ENCODE results near the gene PLBD2. TPM values are rescaled to one million over a fixed set of nuclear protein-coding genes. Genes with fewer than 3 reads are reported as not detected.

Gene PLBD2
- total RNA-seq, 1 donor from 2014 or later: 38.1 TPM

- Histone ChIP-seq H3K4me3 (no peak overlapping the region), H3K9me3 (no peaks in the 10 kb centered on the region), H3K4me1 (no peaks in the 10 kb centered on the region), H3K27ac (no peak overlapping the region), H3K27me3 (no peaks in the 10 kb centered on the region), H3K36me3 (peaks cover 0 to 70% of the 10 kb centered on the region in 2 donors)
- intact Hi-C loops (cut with DNase I): no loop called here
- no peak for DNase-seq (ENCODE audit: extremely low spot score in 2 of 2)
- TF ChIP-seq POLR2A (IDR thresholded peaks at IDR 0.05): no peak
- TF ChIP-seq CTCF (IDR thresholded peaks at IDR 0.05): no peak
- TF ChIP-seq POLR2AphosphoS5 (IDR thresholded peaks at IDR 0.05; ENCODE audit: insufficient read depth in 1 of 2, low read depth in 1 of 2): no peak
These were observed 41.3 kb upstream of the PLBD2 start for GRCh38 chr12:113317122-113317521.

- Histone ChIP-seq H3K9me3 (no peaks in the 10 kb centered on the region), H3K27ac (no peak overlapping the region), H3K36me3 (peaks cover 0 to 64% of the 10 kb centered on the region in 2 donors), H3K27me3 (no peaks in the 10 kb centered on the region), H3K4me1 (no peaks in the 10 kb centered on the region), H3K4me3 (no peak overlapping the region)
- intact Hi-C loops (cut with DNase I): no loop called here
- TF ChIP-seq POLR2A (IDR thresholded peaks at IDR 0.05) (no peak), CTCF (IDR thresholded peaks at IDR 0.05) (no peak), POLR2AphosphoS5 (IDR thresholded peaks at IDR 0.05; ENCODE audit: insufficient read depth in 1 of 2, low read depth in 1 of 2) (no peak)
- no peak for DNase-seq (ENCODE audit: extremely low spot score in 2 of 2)
These were observed 40.2 kb upstream of the PLBD2 start for GRCh38 chr12:113318046-113318656.

- DNase-seq (ENCODE audit: extremely low spot score in 2 of 2): no peak
- no peak overlapping the region for H3K4me3 ChIP-seq
- no peak for TF ChIP-seq CTCF (IDR thresholded peaks at IDR 0.05)
- TF ChIP-seq POLR2AphosphoS5 (IDR thresholded peaks at IDR 0.05; ENCODE audit: insufficient read depth in 1 of 2, low read depth in 1 of 2): no peak
- no peak for TF ChIP-seq POLR2A (IDR thresholded peaks at IDR 0.05)
- no peaks in the 10 kb centered on the region for H3K4me1 ChIP-seq
- H3K27ac ChIP-seq: no peak overlapping the region
- peaks cover 0 to 55% of the 10 kb centered on the region in 2 donors for H3K36me3 ChIP-seq
- H3K9me3 ChIP-seq: no peaks in the 10 kb centered on the region
- intact Hi-C loops (cut with DNase I): no loop called here
- H3K27me3 ChIP-seq: no peaks in the 10 kb centered on the region
These were observed 39.3 kb upstream of the PLBD2 start for GRCh38 chr12:113318900-113319628.

GRCh38 chr12:113320401-113320800 lies 38.0 kb upstream of the PLBD2 start:
- intact Hi-C loops (cut with DNase I): no loop called here

More at GRCh38 chr12:113320401-113320800, 38.0 kb upstream of the PLBD2 start:
- no peak overlapping the region for H3K27ac ChIP-seq
- H3K4me3 ChIP-seq: no peak overlapping the region
- H3K4me1 ChIP-seq: peaks cover 2% of the 10 kb centered on the region
- TF ChIP-seq CTCF (IDR thresholded peaks at IDR 0.05) (no peak), POLR2A (IDR thresholded peaks at IDR 0.05) (no peak), POLR2AphosphoS5 (IDR thresholded peaks at IDR 0.05; ENCODE audit: insufficient read depth in 1 of 2, low read depth in 1 of 2) (no peak)
- H3K27me3 ChIP-seq: no peaks in the 10 kb centered on the region
- H3K36me3 ChIP-seq: peaks cover 0 to 50% of the 10 kb centered on the region in 2 donors
- no peak for DNase-seq (ENCODE audit: extremely low spot score in 2 of 2)
- H3K9me3 ChIP-seq: no peaks in the 10 kb centered on the region

All from vagina (tissue), 2 donors.